Breast epithelium (tissue), 4 donors: ENCODE results near the gene SORCS3. TPM values are rescaled to one million over a fixed set of nuclear protein-coding genes. Genes with fewer than 3 reads are reported as not detected.

Experiments used
- DNase-seq, 2 donors: peaks; one replicate each; pipeline ENCODE4 v3.0.0-alpha.2; 2019; ENCODE audit warnings: low spot score in 2 of 2
- H3K27ac ChIP-seq, 2 donors: fragments of 200-600 bp; sonication (generic) in 1 of 2; one replicate each; pipeline ENCODE4 v1.5.1; 2016 to 2019; ENCODE audit warnings: mild to moderate bottlenecking in 1 of 2
- H3K27me3 ChIP-seq, 2 donors: fragments of 200-600 bp; sonication (generic) in 1 of 2; one replicate each; pipeline versions ENCODE4 v1.5.1 to v1.6.0; 2017 to 2019; ENCODE audit warnings: control low read depth in 1 of 2, mild to moderate bottlenecking in 1 of 2
- H3K36me3 ChIP-seq: fragments of 200-600 bp; one replicate; pipeline ENCODE4 v1.5.1; 2019
- H3K4me1 ChIP-seq, 2 donors: fragments of 200-600 bp; sonication (generic); one replicate each; pipeline ENCODE4 v1.5.1; 2016 to 2019; ENCODE audit warnings: control low read depth in 1 of 2
- H3K4me3 ChIP-seq, 3 donors: fragments of 200-600 bp; sonication (generic); 1 replicate in 2 of 3; 2 replicates in 1 of 3; pipeline ENCODE4 v1.5.1; 2016 to 2019; ENCODE audit warnings: mild to moderate bottlenecking in 3 of 3, moderate library complexity in 2 of 3
- H3K9me3 ChIP-seq, 2 donors: fragments of 200-600 bp; sonication (generic) in 1 of 2; one replicate each; pipeline ENCODE4 v1.5.1; 2016 to 2019; ENCODE audit warnings: control low read depth in 1 of 2
- CTCF ChIP-seq, 3 donors: fragments of 450-650 bp; IDR thresholded peaks; one replicate each; pipeline ENCODE4 v1.5.1; 2016 to 2017; ENCODE audit warnings: antibody characterized with exemption in 3 of 3, mild to moderate bottlenecking in 3 of 3, moderate library complexity in 3 of 3
- POLR2A ChIP-seq: fragments of 450-650 bp; IDR thresholded peaks from one replicate; pipeline ENCODE4 v1.6.1; 2016; ENCODE audit warnings: antibody characterized with exemption, mild to moderate bottlenecking, moderate library complexity
- POLR2AphosphoS5 ChIP-seq, 3 donors: sonication (generic); formaldehyde crosslinking; IDR thresholded peaks; one replicate each; pipeline ENCODE4 v1.6.1; 2017; ENCODE audit warnings: antibody characterized with exemption in 3 of 3
- intact Hi-C: fragments of 100-400 bp; cut with DNase I; formaldehyde crosslinking; loops from one replicate; pipeline ENCODE4 v1.15.1; 2023; ENCODE audit warnings: low total_unique reads
- total RNA-seq, 3 donors: library from RNA; depleted of rRNA; stranded (reverse); fragments of >200 nt; gene quantifications; one replicate each; pipeline ENCODE4 v1.1.0, GENCODE V29; 2016

The SORCS3 gene
- total RNA-seq, 3 donors from 2014 or later, result under 0.01 to 0.16 TPM; not detected in 1

GRCh38 chr10:104913390-104913789, 272.3 kb downstream of the SORCS3 start:
- DNase-seq, result no peak
- TF ChIP-seq CTCF (IDR thresholded peaks at IDR 0.05), result no peak
- TF ChIP-seq POLR2AphosphoS5 (IDR thresholded peaks at IDR 0.05), result no peak
- TF ChIP-seq POLR2A, result no peak
- Histone ChIP-seq H3K36me3 (no peaks in the 10 kb centered on the region), H3K9me3 (no peaks in the 10 kb centered on the region), H3K4me3 (no peak overlapping the region), H3K27me3 (peaks cover 0 to 6% of the 10 kb centered on the region in 2 donors), H3K4me1 (no peaks in the 10 kb centered on the region), H3K27ac (no peak overlapping the region)
- intact Hi-C loops, result no loop called here

GRCh38 chr10:104920476-104920875, 279.4 kb downstream of the SORCS3 start:
- TF ChIP-seq POLR2A (no peak), POLR2AphosphoS5 (IDR thresholded peaks at IDR 0.05) (no peak), CTCF (IDR thresholded peaks at IDR 0.05) (no peak)
- H3K9me3 ChIP-seq, result no peaks in the 10 kb centered on the region
- no peaks in the 10 kb centered on the region for H3K36me3 ChIP-seq
- H3K4me3 ChIP-seq, result no peak overlapping the region
- intact Hi-C loops, result no loop called here
- no peaks in the 10 kb centered on the region for H3K27me3 ChIP-seq
- no peaks in the 10 kb centered on the region for H3K4me1 ChIP-seq
- no peak overlapping the region for H3K27ac ChIP-seq
- no peak for DNase-seq

- no peaks in the 10 kb centered on the region for H3K27me3 ChIP-seq
- H3K36me3 ChIP-seq, result no peaks in the 10 kb centered on the region
- intact Hi-C loops, result no loop called here
- H3K27ac ChIP-seq, result no peak overlapping the region
- no peak for DNase-seq
- H3K9me3 ChIP-seq, result no peaks in the 10 kb centered on the region
- TF ChIP-seq CTCF (IDR thresholded peaks at IDR 0.05) (no peak), POLR2AphosphoS5 (IDR thresholded peaks at IDR 0.05) (no peak), POLR2A (no peak)
- no peak overlapping the region for H3K4me3 ChIP-seq
- no peaks in the 10 kb centered on the region for H3K4me1 ChIP-seq
Measured at GRCh38 chr10:104921763-104922162, 280.7 kb downstream of the SORCS3 start.

- H3K4me3 ChIP-seq, result no peak overlapping the region
- no peaks in the 10 kb centered on the region for H3K36me3 ChIP-seq
- no peaks in the 10 kb centered on the region for H3K9me3 ChIP-seq
- TF ChIP-seq POLR2A, result no peak
- no peak for TF ChIP-seq CTCF (IDR thresholded peaks at IDR 0.05)
- no peak for TF ChIP-seq POLR2AphosphoS5 (IDR thresholded peaks at IDR 0.05)
- no peaks in the 10 kb centered on the region for H3K27me3 ChIP-seq
- H3K4me1 ChIP-seq, result no peaks in the 10 kb centered on the region
- intact Hi-C loops, result no loop called here
- no peak overlapping the region for H3K27ac ChIP-seq
- DNase-seq, result no peak
Measured at GRCh38 chr10:104922810-104923209, 281.7 kb downstream of the SORCS3 start.

- H3K4me3 ChIP-seq, result no peak overlapping the region
- intact Hi-C loops, result no loop called here
Measured at GRCh38 chr10:104923501-104923900, 282.4 kb downstream of the SORCS3 start.

More at GRCh38 chr10:104923501-104923900, 282.4 kb downstream of the SORCS3 start:
- H3K4me1 ChIP-seq, result no peaks in the 10 kb centered on the region
- no peaks in the 10 kb centered on the region for H3K36me3 ChIP-seq
- no peaks in the 10 kb centered on the region for H3K9me3 ChIP-seq
- H3K27me3 ChIP-seq, result no peaks in the 10 kb centered on the region
- DNase-seq, result no peak
- TF ChIP-seq POLR2A, result no peak
- no peak for TF ChIP-seq POLR2AphosphoS5 (IDR thresholded peaks at IDR 0.05)
- no peak for TF ChIP-seq CTCF (IDR thresholded peaks at IDR 0.05)
- H3K27ac ChIP-seq, result no peak overlapping the region
